ENCODE results near the gene RFX8.
"Not testable (repeated sequence)": the region's sequence is repeated elsewhere in the genome, so short reads cannot be mapped to it uniquely, and the experiment has no call there.

RFX8 gene

GRCh38 chr2:101486258-101486701 is 11.4 kb upstream of the RFX8 start:
- DNase-seq (ENCODE audit: low read depth) = no peak

DNA sequence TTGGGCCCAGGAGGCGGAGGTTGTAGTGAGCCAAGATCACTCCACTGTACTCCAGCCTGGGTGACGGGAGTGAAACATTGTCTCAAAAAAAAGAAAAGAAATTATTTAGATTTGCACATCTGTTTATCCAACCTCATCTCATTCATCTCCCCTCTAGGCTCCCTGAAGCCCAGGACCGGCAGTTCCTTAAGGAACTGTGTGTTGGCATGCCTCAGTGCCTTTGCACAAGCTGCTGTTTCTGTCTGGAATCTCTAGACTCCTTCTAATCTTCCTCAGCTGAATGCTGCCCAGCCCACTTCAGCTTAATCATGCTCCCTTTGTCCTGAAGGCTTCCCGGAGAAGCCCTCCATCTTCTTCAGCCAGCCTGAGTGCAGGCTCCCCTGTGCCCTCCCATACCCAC is 10.9 kb upstream of the RFX8 start:
- DNase-seq (ENCODE audit: low read depth) = no peak

GRCh38 chr2:101480764-101481163 is 5.9 kb upstream of the RFX8 start:
- no peak for DNase-seq (ENCODE audit: low read depth)

GRCh38 chr2:101479810-101480209 is 4.9 kb upstream of the RFX8 start:
- no peak for DNase-seq (ENCODE audit: low read depth)

DNA sequence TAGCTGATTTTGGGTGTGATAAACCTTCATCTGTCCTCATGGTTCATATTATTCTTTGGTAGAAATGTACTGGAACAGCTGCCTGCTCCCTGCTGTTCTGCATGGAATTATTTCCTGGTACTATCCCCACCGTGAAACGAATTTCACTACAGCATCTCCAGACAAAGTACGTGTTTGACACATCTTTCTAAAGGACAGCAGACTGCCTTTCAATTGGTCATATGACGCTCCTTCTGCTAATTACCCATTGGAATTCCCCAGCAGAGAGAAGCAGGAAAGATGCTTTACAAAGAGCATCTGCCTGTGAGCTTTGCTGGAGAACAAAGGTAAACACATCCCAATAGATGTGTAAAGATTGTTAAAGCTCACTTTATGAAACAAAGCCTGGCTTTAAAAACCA is 4.4 kb upstream of the RFX8 start:
- DNase-seq (ENCODE audit: low read depth) = no peak

- no peak for DNase-seq (ENCODE audit: low read depth)
Measured at GRCh38 chr2:101478181-101479001, 3.5 kb upstream of the RFX8 start.

GRCh38 chr2:101477556-101477955 is 2.6 kb upstream of the RFX8 start:
- DNase-seq (ENCODE audit: low read depth) = no peak

DNA sequence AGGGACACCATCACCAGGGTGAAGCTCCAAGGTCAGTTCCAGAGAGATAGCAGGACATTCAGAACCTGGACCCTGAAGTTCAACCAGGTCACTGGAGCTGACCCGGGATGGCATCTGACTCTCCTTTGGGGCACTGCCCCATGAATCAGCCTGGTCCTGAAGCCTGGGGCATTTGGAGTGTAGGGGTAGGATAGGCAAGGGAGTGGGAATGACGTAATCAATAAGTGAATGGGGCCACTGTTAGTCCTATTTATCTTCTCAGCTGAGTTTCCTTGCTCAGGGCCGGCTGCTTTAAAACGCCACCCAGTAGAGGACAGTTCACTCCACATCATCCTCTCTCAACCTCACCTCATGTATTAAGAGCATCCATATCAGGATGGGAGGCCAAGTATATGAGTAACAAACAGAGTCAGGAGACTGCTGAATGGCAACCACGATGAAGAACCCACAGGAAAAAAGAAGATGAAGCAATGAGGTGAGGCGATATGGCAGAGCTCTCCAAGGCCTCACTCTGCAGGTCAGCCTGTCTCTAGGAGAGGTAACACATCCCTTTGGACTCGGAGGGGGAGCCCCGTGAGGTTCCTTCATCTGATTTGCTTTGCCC is 1.8 kb upstream of the RFX8 start:
- DNase-seq (ENCODE audit: low read depth) = no peak

DNA sequence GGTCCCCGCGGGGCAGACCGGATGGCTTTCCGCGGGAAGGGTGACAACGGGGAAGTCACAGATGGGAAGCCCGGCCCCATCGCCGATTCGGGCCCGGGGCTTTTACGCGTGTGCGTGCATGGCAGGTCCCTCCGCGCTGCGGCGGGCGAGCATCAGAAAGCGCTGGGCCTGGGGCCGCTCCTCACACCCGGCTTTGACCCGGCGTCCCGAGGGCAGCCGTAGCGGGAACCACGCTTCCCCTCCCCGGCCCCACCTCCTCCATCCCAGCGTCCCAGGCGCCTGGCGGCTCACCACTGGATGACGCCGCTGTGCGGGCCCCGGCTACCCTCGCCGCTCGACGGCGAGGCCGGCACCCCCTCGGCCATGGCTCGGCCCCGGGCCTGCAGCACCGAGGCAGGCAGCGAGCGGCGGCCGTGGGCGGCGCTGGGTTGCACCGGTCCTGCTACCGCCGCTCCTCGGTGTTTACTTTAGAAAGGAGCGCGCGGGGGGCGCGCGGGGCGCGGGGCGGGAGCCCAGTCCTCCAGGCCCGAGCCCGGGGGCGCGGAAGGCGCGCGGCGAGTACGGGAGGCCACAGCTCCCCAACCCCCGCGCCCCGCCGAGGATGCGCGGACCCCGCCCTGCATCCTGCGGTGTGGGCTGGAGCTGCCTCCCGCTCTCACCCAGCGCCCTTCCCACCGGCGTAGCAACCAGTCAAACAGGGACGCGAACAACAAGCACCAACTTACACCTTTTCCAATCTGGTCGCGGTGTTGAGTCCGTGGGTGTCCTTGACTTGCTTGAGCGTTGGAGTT is 806 bp downstream of the RFX8 start:
- DNase-seq (ENCODE audit: low read depth) = no peak

DNA sequence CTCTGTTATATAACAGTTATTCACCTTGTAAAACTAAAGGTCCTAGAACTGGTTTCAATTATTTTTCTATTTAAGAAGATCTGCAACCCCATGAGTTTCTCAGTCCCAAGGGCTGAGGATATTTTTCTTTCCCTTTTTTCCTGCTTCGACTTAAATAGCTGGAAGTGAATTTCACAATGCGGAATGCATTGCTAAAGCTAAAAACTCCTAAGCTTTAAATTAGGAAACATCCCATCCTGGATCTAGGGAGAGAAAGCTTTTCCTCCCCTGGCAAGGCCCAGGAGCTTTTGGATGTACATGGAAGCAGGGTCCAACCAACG is 1.4 kb downstream of the RFX8 start:
- no peak for DNase-seq (ENCODE audit: low read depth)

- no peak for DNase-seq (ENCODE audit: low read depth)
Measured at GRCh38 chr2:101469863-101470262, 5.0 kb downstream of the RFX8 start.

GRCh38 chr2:101467306-101467705 is 7.6 kb downstream of the RFX8 start:
- DNase-seq (ENCODE audit: low read depth) = no peak

- DNase-seq (ENCODE audit: low read depth) = no peak
Measured at GRCh38 chr2:101466426-101466825, 8.5 kb downstream of the RFX8 start.

- DNase-seq (ENCODE audit: low read depth) = no peak
Measured at GRCh38 chr2:101464841-101465240, 10.1 kb downstream of the RFX8 start.

DNA sequence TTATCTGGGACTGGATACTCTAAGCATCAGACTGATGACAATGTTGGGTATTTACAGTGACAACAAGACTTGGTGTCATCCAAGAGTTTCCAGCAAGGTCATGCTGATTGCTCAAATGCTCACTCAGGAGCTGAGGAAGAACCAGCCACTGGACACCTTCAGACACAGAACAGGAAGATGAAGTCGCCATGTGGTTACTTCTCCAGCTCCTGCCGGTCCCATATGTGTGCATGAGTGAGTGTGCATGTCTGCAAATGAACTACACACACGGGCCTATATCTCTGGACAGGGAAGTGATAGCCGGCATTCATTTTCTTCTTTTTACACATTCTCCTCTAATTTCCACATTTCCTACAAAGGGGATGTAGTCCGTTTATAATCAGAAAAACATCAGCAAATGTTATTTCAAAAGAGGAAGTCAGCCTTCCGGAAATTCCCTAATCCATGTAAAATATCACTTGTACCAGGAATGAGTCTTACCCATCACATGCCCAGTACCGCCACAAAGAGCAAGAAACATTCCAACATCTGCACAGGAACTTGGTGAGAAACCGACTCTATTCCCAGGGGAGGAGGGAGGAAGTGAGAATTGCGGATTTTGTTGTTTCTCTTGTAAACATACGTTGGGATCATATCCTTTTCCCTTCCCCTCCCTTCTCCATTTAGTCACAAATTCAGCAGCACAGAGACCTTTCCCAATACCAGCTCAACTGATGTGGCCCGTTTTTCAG is 10.8 kb downstream of the RFX8 start:
- DNase-seq (ENCODE audit: low read depth) = no peak

DNA sequence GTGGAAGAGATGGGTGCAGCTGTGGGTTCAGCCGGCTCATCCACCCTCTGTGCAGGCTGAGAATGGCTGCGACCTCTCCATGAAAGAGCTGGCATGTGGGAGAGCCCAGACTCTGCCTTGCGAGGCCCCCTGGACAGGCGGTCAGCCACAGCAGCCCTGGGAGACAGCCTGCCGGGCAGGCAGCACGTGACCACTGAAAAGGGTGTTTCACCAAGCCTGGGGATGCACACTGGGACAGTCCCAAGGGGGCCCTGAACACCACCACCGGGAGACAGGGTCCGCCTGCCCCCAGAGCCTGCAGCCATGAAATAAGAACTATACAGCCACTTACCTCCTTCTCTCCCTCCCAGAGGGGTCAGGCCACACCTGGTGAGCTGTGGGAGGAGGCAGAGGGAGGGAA is 11.5 kb downstream of the RFX8 start:
- no peak for DNase-seq (ENCODE audit: low read depth)

DNA sequence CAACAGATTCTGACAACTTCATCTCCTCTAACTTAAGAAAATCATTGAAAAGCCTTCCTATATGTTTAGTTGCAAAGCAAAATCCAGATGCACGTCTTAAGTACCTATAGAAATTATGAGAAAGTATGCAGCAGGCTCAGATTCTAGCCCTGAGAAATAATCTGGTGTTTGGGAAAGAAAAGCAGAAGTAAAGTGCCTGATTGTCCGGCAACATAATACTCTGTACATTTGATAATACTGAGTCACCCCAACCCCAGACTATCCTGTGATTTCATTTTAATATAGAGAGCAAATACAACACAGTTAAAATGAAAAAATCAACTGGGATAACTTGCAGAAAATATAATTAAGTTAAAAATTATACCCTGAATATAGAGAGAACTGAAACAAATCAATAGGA is 13.5 kb downstream of the RFX8 start:
- no peak for DNase-seq (ENCODE audit: low read depth)

GRCh38 chr2:101454408-101454807 is 20.5 kb downstream of the RFX8 start:
- DNase-seq (ENCODE audit: low read depth) = not testable (repeated sequence)

DNA sequence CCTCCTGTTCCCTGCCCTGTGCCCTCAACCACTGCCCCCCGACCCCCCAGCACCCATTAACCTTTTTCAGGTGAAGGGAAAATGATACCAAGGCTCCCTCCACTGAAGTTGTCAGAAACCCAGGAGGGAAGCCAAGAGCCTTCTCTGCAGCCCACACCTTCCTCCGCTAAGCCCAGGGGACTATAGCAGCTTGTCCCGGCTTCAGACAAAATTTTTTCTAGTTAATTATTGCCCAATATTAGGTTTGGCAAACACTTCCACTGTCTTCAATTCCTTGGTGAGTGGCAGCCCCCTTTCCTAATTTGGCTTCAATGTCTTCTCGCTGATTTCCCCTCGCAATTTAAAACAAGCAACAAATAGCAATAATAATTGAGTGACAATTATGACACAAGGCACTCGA is 23.9 kb downstream of the RFX8 start:
- no peak for DNase-seq (ENCODE audit: low read depth)

GRCh38 chr2:101446869-101447268 is 28.0 kb downstream of the RFX8 start:
- DNase-seq (ENCODE audit: low read depth) = no peak

DNA sequence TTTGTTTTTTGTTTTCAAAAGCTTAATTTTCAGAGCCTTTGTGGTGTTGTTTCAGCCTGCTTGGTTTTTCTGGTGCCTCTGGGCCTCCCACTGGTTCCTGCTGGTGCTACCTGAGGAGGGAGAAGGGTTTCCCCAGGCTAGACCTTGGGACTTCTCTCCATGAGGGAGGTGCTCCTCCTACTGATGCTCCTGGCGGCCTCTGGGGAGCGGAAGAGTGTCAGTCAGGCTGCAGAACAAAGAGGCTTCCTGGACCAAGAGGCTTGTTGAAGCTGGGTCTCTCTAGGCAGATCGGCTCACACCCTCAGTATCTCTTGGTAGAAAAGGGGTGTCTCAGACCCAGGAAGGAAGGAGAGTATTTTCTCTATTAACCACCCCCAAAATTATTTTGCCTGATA is 32.2 kb downstream of the RFX8 start:
- DNase-seq (ENCODE audit: low read depth) = no peak

DNA sequence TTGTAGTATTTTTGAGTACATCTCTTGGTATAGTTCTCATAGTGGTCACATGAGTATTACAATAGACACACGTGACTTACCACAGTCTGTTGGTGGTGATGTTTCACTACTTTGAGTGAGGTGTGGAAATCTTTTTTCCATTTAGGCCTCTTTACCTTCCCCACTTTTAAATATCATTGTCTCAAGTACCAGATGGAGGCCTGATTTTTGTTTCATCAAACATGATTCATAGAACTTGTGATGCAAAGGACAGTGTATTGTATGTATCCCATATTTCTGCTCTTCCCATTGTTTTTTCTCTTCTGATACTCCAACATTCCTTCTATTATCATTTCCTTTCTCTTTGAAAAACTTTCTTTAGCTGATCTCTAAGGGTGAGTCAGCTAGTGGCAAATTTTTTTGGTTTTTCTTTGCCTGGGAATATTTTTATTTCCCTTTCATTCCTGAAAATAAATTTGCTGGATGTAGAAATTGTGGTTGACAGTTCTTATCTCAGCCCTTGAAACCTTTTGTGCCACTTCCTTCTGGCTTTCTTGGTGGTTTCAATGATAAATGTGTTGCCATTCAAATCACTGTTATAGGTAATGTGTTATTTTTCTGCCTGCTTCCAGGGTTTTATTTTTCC is 32.8 kb downstream of the RFX8 start:
- no peak for DNase-seq (ENCODE audit: low read depth)

Measured in stimulated activated CD8-positive, alpha-beta memory T cell treated with anti-CD3 and anti-CD28 coated beads, Interleukin-15, amount 100 ng/mL, for 1 hour (primary cell).